Measurements from ENCODE around the gene TBC1D24. TPM values are rescaled to one million over a fixed set of nuclear protein-coding genes. Genes with fewer than 3 reads are reported as not detected.

Gene TBC1D24
- total RNA-seq, 1 donor: 11.9 TPM

- H3K4me3 ChIP-seq (ENCODE audit: low read depth, low read length): no peak overlapping the region
- TF ChIP-seq CTCF (IDR thresholded peaks at IDR 0.05; ENCODE audit: insufficient read depth, low read length): no peak
- no peak for DNase-seq (ENCODE audit: low read depth)
Measured at GRCh38 chr16:2507052-2507659, 32.2 kb downstream of the TBC1D24 start.

DNA sequence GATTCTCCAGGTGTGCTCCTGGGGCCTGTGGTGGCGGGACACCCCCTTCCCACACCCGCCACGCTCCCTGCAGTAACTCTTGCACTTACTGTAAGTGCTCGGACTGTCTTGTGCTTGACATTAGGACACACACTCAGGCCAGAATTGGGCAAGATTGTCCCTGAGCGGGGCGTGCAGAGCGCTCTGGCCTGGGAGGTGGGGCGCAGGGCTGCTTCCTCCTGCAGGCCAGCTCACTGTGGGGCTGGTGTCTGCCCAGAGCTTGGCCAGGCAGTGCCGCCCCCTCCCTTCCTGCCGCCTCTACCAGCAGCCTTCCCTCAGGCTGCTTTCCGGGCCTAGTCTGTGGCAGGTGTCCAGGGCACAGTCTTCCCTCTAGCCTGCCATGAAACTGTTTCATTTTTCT lies 32.7 kb downstream of the TBC1D24 start:
- DNase-seq (ENCODE audit: low read depth): no peak
- H3K4me3 ChIP-seq (ENCODE audit: low read depth, low read length): no peak overlapping the region
- no peak for TF ChIP-seq CTCF (IDR thresholded peaks at IDR 0.05; ENCODE audit: insufficient read depth, low read length)

DNA sequence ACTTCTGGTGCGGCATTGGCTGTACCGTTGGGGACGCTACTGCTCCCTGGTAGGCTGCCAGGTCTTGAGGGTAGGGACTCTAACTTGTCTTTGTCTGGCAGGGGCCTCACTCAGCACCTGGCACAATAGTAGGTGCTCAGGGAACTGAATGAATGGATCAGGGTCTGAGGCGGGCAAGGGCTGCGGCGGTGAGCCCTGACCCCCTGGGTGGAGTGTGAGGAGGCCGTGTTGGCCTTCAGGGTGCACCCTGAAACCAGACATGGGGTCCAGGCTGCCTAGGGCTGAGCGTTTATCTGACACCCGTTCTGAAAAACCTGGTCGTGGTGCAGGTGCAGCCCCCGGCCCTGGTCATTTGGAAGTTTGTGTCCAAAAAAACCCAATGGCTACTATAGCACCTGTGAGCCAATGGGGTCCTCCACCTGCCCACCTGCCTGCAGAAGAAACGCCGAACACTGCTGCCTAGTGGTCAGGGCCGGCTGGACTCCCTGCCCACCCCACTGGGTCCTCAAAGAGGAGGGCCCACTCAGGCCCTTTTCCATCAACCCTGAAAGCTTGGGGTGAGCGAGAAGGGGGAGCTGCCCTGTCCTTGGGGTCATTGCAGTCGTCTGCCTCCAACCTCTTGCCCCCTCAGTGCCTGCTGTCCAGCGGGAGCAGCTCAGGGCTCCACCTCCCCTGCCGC lies 33.9 kb downstream of the TBC1D24 start:
- TF ChIP-seq CTCF (IDR thresholded peaks at IDR 0.05; ENCODE audit: insufficient read depth, low read length): no peak
- no peak for DNase-seq (ENCODE audit: low read depth)
- no peak overlapping the region for H3K4me3 ChIP-seq (ENCODE audit: low read depth, low read length)

GRCh38 chr16:2511128-2511800 lies 36.3 kb downstream of the TBC1D24 start:
- DNase-seq (ENCODE audit: low read depth): peak; percentile 65
- no peak for TF ChIP-seq CTCF (IDR thresholded peaks at IDR 0.05; ENCODE audit: insufficient read depth, low read length)
- H3K4me3 ChIP-seq (ENCODE audit: low read depth, low read length): no peak overlapping the region

- no peak for TF ChIP-seq CTCF (IDR thresholded peaks at IDR 0.05; ENCODE audit: insufficient read depth, low read length)
- no peak for DNase-seq (ENCODE audit: low read depth)
Measured at GRCh38 chr16:2511996-2512734, 37.2 kb downstream of the TBC1D24 start.

GRCh38 chr16:2512735-2513404 lies 37.9 kb downstream of the TBC1D24 start:
- TF ChIP-seq CTCF (IDR thresholded peaks at IDR 0.05; ENCODE audit: insufficient read depth, low read length): no peak
- no peak for DNase-seq (ENCODE audit: low read depth)
- H3K4me3 ChIP-seq (ENCODE audit: low read depth, low read length): peak overlapping the region; percentile 53

More at GRCh38 chr16:2511996-2512734, 37.2 kb downstream of the TBC1D24 start:
- no peak overlapping the region for H3K4me3 ChIP-seq (ENCODE audit: low read depth, low read length)
